HG02938 (cell line): Measurements from ENCODE around the gene SLC2A5.
A peak's percentile ranks its signal among the peaks of the same experiment; 100 is the strongest.
"Not testable (repeated sequence)": the region's sequence is repeated elsewhere in the genome, so short reads cannot be mapped to it uniquely, and the experiment has no call there.

Experiments
- ATAC-seq: cut with Tn5 transposase; IDR thresholded peaks from one replicate; pipeline ENCODE4 v1.9.1; 2021; ENCODE audit warnings: mild to moderate bottlenecking, moderate library complexity; ENCODE audit not compliant: unreplicated experiment

Gene SLC2A5, protein sequence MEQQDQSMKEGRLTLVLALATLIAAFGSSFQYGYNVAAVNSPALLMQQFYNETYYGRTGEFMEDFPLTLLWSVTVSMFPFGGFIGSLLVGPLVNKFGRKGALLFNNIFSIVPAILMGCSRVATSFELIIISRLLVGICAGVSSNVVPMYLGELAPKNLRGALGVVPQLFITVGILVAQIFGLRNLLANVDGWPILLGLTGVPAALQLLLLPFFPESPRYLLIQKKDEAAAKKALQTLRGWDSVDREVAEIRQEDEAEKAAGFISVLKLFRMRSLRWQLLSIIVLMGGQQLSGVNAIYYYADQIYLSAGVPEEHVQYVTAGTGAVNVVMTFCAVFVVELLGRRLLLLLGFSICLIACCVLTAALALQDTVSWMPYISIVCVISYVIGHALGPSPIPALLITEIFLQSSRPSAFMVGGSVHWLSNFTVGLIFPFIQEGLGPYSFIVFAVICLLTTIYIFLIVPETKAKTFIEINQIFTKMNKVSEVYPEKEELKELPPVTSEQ

GRCh38 chr1:9069326-9070100 is at the start of gene SLC2A5:
Gene SLC2A5 (minus strand): TSS chr1:9069635. CDS start chr1:9069536, 99 bp downstream.
- peak; percentile 91 for ATAC-seq

GRCh38 chr1:9118186-9118585 is 48.8 kb upstream of the SLC2A5 start:
- ATAC-seq = no peak

DNA sequence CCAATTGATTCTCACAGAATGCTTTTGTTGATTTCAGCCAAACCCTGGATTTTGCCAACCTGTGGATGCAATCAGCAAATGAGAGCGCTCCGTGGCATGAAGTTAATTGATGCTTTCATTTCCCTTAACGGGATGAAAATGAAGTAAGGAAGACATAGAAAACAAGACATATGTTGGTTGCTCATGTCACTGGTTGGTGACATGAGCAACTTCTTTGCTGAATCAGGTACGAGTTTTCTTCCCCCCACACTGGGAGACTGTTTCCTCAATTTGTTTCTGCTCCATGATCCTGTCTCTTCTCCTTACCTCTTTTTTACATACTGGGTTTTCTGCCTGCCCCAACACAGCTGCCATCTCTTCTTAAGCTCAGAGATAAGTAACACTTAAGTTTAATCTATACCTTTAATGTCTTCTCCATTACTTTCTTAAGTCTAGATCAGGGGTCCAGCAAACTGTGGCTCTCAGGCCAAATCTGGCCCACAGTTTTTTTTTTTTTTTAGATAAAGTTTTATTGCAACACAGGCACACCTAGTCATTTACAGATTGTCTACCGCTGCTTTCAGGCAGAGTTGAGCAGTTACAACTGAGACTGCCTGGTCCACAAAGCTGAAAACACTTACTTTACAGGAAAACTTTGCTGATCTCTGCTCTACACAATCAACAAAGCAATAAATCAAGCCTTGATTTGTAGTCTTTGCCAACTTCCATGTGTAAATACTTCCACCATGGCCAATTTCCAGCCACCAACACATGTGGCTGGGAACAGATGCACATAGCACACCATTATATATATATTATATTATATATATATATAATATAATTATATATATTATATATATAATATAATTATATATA is 46.1 kb upstream of the SLC2A5 start:
- ATAC-seq = no peak

- no peak for ATAC-seq
Observed at GRCh38 chr1:9112961-9113880, 43.8 kb upstream of the SLC2A5 start.

GRCh38 chr1:9111957-9112356 is 42.5 kb upstream of the SLC2A5 start:
- no peak for ATAC-seq

- no peak for ATAC-seq
Observed at GRCh38 chr1:9111357-9111691, 41.9 kb upstream of the SLC2A5 start.

DNA sequence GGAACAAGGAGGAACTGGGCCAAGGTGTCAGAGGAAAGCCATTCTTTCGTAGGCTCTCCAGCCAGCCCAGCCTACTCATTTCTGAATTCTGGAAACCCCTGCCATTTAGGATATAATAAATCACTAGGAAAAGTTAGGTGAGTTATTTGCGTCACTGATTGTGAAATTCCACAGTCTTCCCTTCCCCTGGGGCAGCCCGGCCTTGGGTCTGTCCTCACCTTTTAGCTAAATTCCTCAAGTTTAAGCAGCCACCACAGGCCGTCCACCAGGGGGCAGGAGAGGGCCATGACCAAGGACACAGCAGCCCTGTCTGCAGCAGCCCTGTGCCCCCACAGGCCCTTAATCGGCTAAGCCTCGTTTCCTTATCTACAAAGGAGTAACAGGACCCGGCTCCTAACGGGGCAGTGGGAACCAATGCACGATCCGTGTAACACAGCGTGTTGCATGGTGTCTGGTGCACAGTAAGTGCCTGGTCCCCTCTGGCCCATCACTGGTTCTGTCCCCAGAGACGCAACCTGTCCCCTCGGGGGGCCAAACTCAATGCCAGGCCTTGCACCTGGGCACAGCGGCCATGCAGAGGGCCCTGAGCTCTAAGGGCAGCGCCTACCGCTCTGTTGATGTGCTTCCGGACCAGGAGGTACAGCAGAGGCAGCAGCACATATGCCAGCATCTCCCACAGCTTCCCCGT is 41.4 kb upstream of the SLC2A5 start:
- ATAC-seq = no peak

- no peak for ATAC-seq
Observed at GRCh38 chr1:9108056-9108665, 38.7 kb upstream of the SLC2A5 start.

DNA sequence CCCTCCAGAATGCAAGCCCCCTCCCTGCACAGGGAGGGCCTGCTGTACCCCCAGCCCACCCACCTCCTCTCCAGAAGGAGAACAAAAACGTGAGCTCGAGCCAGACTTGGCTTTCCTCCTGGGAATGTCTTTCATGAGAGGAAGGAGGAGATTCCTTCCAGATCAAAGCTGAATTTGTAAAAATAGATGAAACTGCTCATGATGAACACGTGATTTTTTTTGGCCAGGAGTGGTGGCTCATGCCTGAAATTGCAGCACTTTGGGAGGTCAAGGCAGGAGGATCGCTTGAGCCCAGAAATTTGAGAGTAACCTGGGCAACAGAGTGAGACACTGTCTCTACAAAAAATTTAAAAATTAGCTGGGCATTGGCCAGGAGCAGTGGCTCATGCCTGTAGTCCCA is 37.7 kb upstream of the SLC2A5 start:
- no peak for ATAC-seq

DNA sequence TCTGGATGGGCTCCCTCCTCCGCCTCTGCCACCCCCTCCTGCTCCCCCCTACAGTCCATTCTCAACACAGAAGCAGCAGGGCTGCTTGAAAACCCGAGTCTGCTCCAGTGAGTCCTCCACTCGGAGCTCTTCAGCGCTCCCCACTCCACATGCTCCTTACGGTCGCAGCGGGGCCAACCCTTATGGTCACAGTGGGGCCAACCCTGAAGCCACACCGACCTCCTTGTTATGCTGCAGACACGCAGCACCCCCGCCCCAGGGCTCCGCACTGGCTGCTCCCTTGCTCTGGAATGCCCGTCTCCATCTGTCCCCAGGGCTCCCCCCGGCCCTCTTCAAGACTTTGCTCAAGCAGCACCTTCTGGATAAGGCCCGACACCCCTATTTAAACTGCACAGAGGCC is 36.9 kb upstream of the SLC2A5 start:
- ATAC-seq = no peak

DNA sequence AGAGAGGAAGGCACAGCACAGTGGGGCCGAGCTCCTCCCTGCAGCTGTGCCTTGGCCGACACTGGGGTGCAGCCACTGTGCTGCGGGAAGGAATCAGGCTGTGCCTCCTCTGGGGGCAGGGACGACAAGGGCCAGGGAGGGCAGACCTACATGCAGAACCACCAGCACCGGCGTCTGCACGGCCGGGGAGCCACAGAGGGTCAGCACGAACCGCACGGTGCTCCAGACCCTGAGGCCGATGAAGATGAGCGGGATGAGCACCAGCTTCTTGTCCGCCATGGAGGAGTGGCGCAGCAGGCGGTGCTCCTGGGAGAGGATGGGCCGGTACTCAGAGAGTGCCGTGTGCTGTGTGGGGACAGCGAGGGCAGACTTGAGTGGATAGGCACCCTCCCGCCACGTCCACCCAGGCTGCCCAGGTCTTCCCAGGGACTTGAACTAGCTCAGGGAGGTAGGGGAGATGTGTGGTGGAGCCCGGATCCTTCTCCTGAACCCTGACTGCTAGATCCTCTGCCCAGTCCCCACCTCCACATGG is 36.0 kb upstream of the SLC2A5 start:
- ATAC-seq = no peak

DNA sequence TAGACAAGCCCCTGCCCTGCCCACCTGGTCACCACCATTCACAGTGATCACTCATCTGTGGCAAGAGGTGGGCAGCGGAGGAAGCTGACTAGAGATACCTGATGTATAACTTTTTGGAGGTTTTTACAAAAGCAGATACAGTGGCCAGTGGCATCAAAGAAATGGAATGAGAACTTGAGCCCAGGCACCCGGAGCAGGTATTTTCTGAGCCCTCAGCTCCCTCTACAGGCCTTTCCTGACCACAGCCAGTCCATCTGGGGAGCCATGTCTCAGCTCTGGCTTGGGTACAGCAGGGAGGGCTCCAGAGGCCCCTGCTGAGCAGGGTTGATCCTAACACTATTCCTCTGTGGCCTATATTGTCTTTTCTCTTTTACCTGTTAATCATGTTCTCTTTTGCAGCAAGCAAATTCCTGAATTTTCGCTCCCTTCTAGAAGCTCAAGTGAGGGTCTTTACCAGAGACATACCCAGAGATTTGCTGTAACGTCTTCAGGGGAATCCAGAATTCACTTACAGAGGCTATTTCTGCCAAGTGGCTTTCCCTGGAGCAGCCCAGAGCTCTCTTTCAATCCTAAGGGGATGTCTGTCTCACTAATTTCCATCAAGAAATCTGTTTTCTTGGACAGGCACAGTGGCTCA is 32.2 kb upstream of the SLC2A5 start:
- ATAC-seq = no peak

DNA sequence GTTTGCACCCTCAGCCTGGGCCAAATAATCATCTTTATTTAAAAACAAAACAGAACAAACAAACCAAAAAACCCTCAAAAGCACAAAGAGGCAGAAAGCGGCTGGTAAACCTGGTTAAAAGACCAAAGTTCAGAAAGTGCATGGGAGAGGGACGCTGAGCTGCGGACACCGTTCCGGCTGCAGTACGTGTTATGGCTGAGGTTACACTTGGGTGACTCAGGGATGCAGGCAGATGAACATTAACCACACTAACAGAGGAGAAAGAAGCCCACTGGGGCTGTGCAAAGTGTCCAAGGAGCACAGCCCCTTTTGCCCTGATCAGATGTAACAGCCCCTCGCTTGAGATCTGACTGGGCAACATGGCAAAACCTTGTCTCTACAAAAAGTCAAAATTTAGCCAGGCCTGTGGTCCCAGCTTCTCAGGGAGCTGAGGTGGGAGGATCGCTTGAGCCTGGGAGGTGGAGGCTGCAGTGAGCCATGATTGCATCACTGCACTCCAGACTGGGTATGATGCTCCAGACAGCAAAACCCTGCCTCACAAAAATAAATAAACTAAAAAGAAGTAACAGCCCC is 31.1 kb upstream of the SLC2A5 start:
- ATAC-seq = no peak

DNA sequence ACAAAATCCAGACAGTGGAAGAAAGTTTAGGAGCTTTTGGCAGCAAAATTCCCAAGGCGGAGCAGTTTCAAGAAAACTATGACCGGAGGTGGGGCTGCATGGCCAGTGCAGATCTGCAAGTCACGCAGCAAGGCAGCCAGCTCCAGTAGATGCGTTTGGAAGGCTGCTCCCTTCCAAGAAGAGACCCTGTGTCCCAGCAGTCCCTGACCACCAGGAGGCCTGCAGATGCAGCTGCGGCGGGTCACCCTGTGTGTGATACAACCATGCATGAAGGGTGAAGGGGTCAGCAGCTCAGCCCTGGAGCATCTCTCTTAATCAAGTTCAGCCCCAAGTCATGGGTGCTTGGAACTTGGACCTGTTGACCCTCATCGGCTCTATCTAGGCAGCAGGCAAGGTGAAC is 30.1 kb upstream of the SLC2A5 start:
- no peak for ATAC-seq

GRCh38 chr1:9097947-9098705 is 28.7 kb upstream of the SLC2A5 start:
- ATAC-seq = no peak

GRCh38 chr1:9095818-9096217 is 26.4 kb upstream of the SLC2A5 start:
- no peak for ATAC-seq

DNA sequence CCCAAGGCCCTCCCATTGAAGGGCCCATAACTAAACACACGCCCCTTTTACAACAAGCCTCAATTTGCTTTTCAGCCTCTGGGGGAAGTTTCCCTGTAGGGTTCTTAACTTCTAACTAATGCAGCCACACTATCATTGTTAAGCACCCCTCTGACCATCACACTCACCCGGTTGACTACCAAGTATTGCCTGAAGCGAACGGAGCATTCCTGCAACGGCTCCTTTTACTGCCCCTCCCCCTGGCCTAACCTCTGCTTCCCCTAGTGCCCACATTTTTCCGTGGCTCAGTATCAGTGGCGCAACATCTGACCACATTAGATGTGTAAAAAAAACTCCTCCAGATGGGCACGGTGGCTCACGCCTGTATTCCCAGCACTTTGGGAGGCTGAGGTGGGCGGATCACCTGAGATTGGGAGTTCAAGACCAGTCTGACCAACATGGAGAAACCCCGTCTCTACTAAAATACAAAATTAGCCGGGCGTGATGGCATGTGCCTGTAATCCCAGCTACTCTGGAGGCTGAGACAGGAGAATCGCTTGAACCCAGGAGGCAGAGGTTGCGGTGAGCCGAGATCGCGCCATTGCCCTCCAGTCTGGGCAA is 24.7 kb upstream of the SLC2A5 start:
- not testable (repeated sequence) for ATAC-seq
